Right lobe of liver (tissue), 6 donors: ENCODE data around the gene SPOCK1. TPM values are rescaled to one million over a fixed set of nuclear protein-coding genes. Genes with fewer than 3 reads are reported as not detected.
"Not testable (repeated sequence)": the region's sequence is repeated elsewhere in the genome, so short reads cannot be mapped to it uniquely, and the experiment has no call there.

Experiments
- ATAC-seq, 4 donors: fragments of 200-7000 bp; cut with Tn5 transposase; one replicate each; pipeline ENCODE4 v1.9.1; 2020; ENCODE audit warnings: mild to moderate bottlenecking in 4 of 4, moderate library complexity in 4 of 4
- DNase-seq, 3 donors: peaks; one replicate each; pipeline ENCODE4 v3.0.0-alpha.2; 2020
- H3K27ac ChIP-seq, 3 donors: fragments of 200-600 bp; one replicate each; pipeline ENCODE4 v1.8.0; 2022
- H3K27me3 ChIP-seq, 2 donors: fragments of 200-600 bp; one replicate each; pipeline ENCODE4 v1.8.0; 2022
- H3K36me3 ChIP-seq, 4 donors: fragments of 200-600 bp; sonication (generic) in 1 of 4; one replicate each; pipeline versions ENCODE4 v1.5.1 to v1.8.0; 2017 to 2022; ENCODE audit warnings: control low read depth in 1 of 4
- H3K4me1 ChIP-seq, 4 donors: fragments of 200-600 bp; sonication (generic) in 1 of 4; one replicate each; pipeline versions ENCODE4 v1.5.1 to v1.8.0; 2017 to 2022; ENCODE audit warnings: control low read depth in 1 of 4
- H3K4me3 ChIP-seq, 3 donors: fragments of 200-600 bp; one replicate each; pipeline ENCODE4 v1.8.0; 2022
- H3K9me3 ChIP-seq, 4 donors: fragments of 200-600 bp; sonication (generic) in 1 of 4; one replicate each; pipeline versions ENCODE4 v1.5.1 to v1.8.0; 2017 to 2022; ENCODE audit warnings: control low read depth in 1 of 4
- CTCF ChIP-seq, 4 donors: fragments of 200-600 bp in 3 of 4; fragments of 450-650 bp in 1 of 4; IDR thresholded peaks; one replicate each; pipeline versions ENCODE4 v1.5.1 to v1.8.0; 2016 to 2022; ENCODE audit warnings: antibody characterized with exemption in 4 of 4, mild to moderate bottlenecking in 2 of 4
- POLR2A ChIP-seq: fragments of 450-650 bp; IDR thresholded peaks from one replicate; pipeline ENCODE4 v1.6.1; 2017; ENCODE audit warnings: antibody characterized with exemption, mild to moderate bottlenecking
- WGBS: methylation state at CpG from one replicate; pipeline ENCODE4 v1.1.6; 2018; ENCODE audit warnings: low coverage, low lambda C conversion rate; ENCODE audit not compliant: insufficient coverage; ENCODE audit errors: missing lambda C conversion rate; 5-methylcytosine and 5-hydroxymethylcytosine counted together
- intact Hi-C, 2 donors: fragments of 100-400 bp; cut with DNase I; formaldehyde crosslinking; loops; one replicate each; pipeline versions ENCODE4 v1.11.2 to v1.14.1; 2022
- total RNA-seq, 6 experiments: library from RNA; depleted of rRNA in 2 of 6; stranded (reverse); fragments of >200 nt in 2 of 6; fragmentation: NEBNext Ultra II Directional in 3 of 6; extraction: Animal tissue kit (Norgen Biotek cat#: 25700) in 3 of 6; gene quantifications; one replicate each; pipeline versions ENCODE4 v1.1.0 to v1.2.4, GENCODE V29; 2016 to 2023
- donor health status: DM: no; HTN: yes; CAD: no.
- donor health status: DM: no; HTN: no; CAD: no.
- donor health status: DM: no; HTN: no; CAD: no.
- donor health status: DM: no; HTN: yes; CAD: no.
- donor health status: DM: no; HTN: yes; CAD: no.

Gene SPOCK1
- total RNA-seq, 6 experiments from 2014 or later = 0.06 to 0.86 (median 0.15) TPM; not detected in 1

- DNase-seq (no peak), ATAC-seq (no peak)
- H3K9me3 ChIP-seq = no peaks in the 10 kb centered on the region
- H3K4me3 ChIP-seq = no peak overlapping the region
- no peak for TF ChIP-seq POLR2A
- TF ChIP-seq CTCF (IDR thresholded peaks at IDR 0.05) = no peak
- H3K4me1 ChIP-seq = no peaks in the 10 kb centered on the region
- 48% methylated on average over 5 of the region's 5 CpGs for WGBS
- H3K27me3 ChIP-seq = no peaks in the 10 kb centered on the region
- intact Hi-C loops = no loop called here
- no peak overlapping the region for H3K27ac ChIP-seq
- H3K36me3 ChIP-seq = no peaks in the 10 kb centered on the region
Observed at GRCh38 chr5:137260820-137261695, 238.1 kb downstream of the SPOCK1 start.

- DNase-seq, H3K27ac ChIP-seq, ATAC-seq, H3K36me3 ChIP-seq, H3K4me3 ChIP-seq, H3K4me1 ChIP-seq, H3K27me3 ChIP-seq, intact Hi-C loops, H3K9me3 ChIP-seq: not testable (repeated sequence)
- 70% methylated on average over 2 of the region's 2 CpGs for WGBS
Observed at GRCh38 chr5:137259115-137259514, 240.0 kb downstream of the SPOCK1 start.

GRCh38 chr5:137254119-137255090 is 244.7 kb downstream of the SPOCK1 start:
- no peak for ATAC-seq
- Histone ChIP-seq H3K27ac (no peak overlapping the region), H3K9me3 (no peaks in the 10 kb centered on the region), H3K27me3 (no peaks in the 10 kb centered on the region), H3K4me3 (no peak overlapping the region), H3K36me3 (no peaks in the 10 kb centered on the region), H3K4me1 (no peaks in the 10 kb centered on the region)
- no peak for DNase-seq
- intact Hi-C loops = no loop called here
- no peak for TF ChIP-seq CTCF (IDR thresholded peaks at IDR 0.05)
- TF ChIP-seq POLR2A = no peak
- WGBS = 63% methylated on average over 9 of the region's 9 CpGs

GRCh38 chr5:137252512-137252911 is 246.6 kb downstream of the SPOCK1 start:
- no peak for ATAC-seq
- Histone ChIP-seq H3K4me1 (no peaks in the 10 kb centered on the region), H3K27ac (no peak overlapping the region)

More at GRCh38 chr5:137252512-137252911, 246.6 kb downstream of the SPOCK1 start:
- Histone ChIP-seq H3K4me3 (no peak overlapping the region), H3K9me3 (no peaks in the 10 kb centered on the region), H3K27me3 (no peaks in the 10 kb centered on the region), H3K36me3 (no peaks in the 10 kb centered on the region)
- no peak for DNase-seq
- TF ChIP-seq POLR2A (no peak), CTCF (IDR thresholded peaks at IDR 0.05) (no peak)
- intact Hi-C loops = no loop called here
- WGBS = 38% methylated on average over 2 of the region's 2 CpGs
